ENCODE data around the gene ATP1A4. TPM values are rescaled to one million over a fixed set of nuclear protein-coding genes. Genes with fewer than 3 reads are reported as not detected.

The ATP1A4 gene
- total RNA-seq, 2 experiments from 2014 or later, result not detected

DNA sequence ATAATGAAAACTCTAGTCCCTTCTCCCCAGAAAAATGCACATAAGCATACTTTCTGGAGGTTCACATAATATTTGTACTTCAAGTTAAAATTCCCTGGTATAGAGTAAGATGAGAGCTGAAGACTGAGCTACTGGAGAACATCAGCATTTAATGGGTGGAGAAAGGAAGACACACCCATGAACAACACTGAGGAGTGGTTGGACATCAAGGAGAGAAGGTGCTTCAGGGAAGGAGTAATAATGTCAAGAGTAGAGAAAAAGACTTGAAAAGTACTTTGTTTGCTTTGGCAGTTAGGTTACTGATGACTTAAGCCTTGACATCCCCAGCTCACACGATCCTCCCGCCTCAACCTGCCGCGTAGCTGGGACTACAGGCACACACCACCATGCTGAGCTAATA is 75.6 kb downstream of the ATP1A4 start:
- no peak overlapping the region for H3K4me2 ChIP-seq (ENCODE audit: low read length)
- CTCF ChIA-PET (ENCODE audit: unreplicated experiment), result interaction anchor here (0.8 kb wide), 1 partner anchor 12 kb away, joined by 3 read pairs; no protein-coding TSS in a partner anchor
- H2AFZ ChIP-seq (ENCODE audit: low read length), result no peak overlapping the region
- H3K4me3 ChIP-seq (ENCODE audit: low read depth, low read length, poor library complexity, severe bottlenecking), result no peak overlapping the region
- no peak overlapping the region for H3K27ac ChIP-seq (ENCODE audit: low read depth, low read length, poor library complexity, severe bottlenecking)
- no peaks in the 10 kb centered on the region for H3K79me2 ChIP-seq (ENCODE audit: insufficient read depth, low read depth, low read length)
- H3K36me3 ChIP-seq (ENCODE audit: insufficient read depth, low read length), result peaks cover 99% of the 10 kb centered on the region
- POLR2A ChIA-PET, result interaction anchor here (1.0 to 1.4 kb wide), 2 partner anchors 9 to 14 kb away, joined by 3 to 4 read pairs; no protein-coding TSS in a partner anchor
- TF ChIP-seq EZH2phosphoT487 (IDR thresholded peaks at IDR 0.05; ENCODE audit: borderline replicate concordance, low read depth, low read length), result no peak
- TF ChIP-seq, protein P1, sequence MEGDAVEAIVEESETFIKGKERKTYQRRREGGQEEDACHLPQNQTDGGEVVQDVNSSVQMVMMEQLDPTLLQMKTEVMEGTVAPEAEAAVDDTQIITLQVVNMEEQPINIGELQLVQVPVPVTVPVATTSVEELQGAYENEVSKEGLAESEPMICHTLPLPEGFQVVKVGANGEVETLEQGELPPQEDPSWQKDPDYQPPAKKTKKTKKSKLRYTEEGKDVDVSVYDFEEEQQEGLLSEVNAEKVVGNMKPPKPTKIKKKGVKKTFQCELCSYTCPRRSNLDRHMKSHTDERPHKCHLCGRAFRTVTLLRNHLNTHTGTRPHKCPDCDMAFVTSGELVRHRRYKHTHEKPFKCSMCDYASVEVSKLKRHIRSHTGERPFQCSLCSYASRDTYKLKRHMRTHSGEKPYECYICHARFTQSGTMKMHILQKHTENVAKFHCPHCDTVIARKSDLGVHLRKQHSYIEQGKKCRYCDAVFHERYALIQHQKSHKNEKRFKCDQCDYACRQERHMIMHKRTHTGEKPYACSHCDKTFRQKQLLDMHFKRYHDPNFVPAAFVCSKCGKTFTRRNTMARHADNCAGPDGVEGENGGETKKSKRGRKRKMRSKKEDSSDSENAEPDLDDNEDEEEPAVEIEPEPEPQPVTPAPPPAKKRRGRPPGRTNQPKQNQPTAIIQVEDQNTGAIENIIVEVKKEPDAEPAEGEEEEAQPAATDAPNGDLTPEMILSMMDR (conservative IDR thresholded peaks at IDR 0.05; ENCODE audit: low read length), result no peak
- no peak for DNase-seq (ENCODE audit: low spot score)
- H3K4me1 ChIP-seq (ENCODE audit: insufficient read depth, low read length, poor library complexity, severe bottlenecking), result no peaks in the 10 kb centered on the region
- intact Hi-C loops (cut with micrococcal nuclease; ENCODE audit: unreplicated experiment), result no loop called here
- no TSS peak for BruUV-seq (replicated peaks)
- H4K20me1 ChIP-seq (ENCODE audit: insufficient read depth, low read length), result no peaks in the 10 kb centered on the region
- H3K9me3 ChIP-seq (ENCODE audit: low read length), result no peaks in the 10 kb centered on the region
- no peaks in the 10 kb centered on the region for H3K9me2 ChIP-seq (ENCODE audit: insufficient read depth, low read length)

DNA sequence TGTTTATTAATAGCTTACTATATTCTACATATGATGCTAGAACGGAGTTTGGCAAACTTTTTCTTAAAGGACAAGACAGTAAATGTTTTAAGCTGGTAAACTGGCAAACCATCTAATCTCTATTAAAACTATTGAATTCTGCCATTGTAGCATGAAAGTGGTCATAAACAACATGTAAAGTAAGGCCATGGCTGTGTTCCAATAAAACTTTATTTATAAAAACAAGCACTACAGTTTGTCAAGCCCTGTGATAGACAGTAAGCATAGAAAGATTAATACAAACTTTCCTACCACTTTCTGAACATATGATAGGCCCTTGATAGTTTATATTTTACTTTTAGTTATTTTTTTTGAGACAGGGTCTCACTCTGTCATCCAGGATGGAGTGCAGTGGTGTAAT is 76.2 kb downstream of the ATP1A4 start:
- no peaks in the 10 kb centered on the region for H3K4me1 ChIP-seq (ENCODE audit: insufficient read depth, low read length, poor library complexity, severe bottlenecking)

DNA sequence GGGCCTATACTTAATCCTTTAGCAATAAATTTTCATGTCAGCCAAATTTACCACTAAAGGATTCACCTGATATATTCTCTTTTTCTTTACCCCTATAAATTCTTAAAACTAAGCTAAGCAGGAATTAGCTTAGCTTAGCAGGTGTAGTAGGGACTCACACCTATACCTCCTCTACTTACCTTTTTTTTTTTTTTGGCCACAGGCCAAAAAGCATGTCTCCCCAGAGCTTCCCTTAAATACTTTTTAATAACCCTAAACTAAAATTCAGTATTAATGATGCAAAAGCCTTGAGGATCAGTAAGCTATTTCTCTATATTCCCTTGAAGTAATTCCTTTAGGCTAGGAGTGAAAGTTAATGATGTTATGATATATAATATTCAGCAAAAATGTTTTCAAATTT is 77.0 kb downstream of the ATP1A4 start:
- BruUV-seq (replicated peaks), result no TSS peak
- H3K79me2 ChIP-seq (ENCODE audit: insufficient read depth, low read depth, low read length), result no peaks in the 10 kb centered on the region
- no peak overlapping the region for H3K4me2 ChIP-seq (ENCODE audit: low read length)
- H4K20me1 ChIP-seq (ENCODE audit: insufficient read depth, low read length), result no peaks in the 10 kb centered on the region
- no peak overlapping the region for H3K27ac ChIP-seq (ENCODE audit: low read depth, low read length, poor library complexity, severe bottlenecking)
- ChIA-PET CTCF (ENCODE audit: unreplicated experiment) (no interaction called here), POLR2A (interaction anchor here (0.6 to 2.6 kb wide), 5 partner anchors 8 to 751 kb away, joined by 3 to 7 read pairs (median 3); no protein-coding TSS in a partner anchor)
- no peak for DNase-seq (ENCODE audit: low spot score)
- H3K9me3 ChIP-seq (ENCODE audit: low read length), result no peaks in the 10 kb centered on the region
- H3K4me3 ChIP-seq (ENCODE audit: low read depth, low read length, poor library complexity, severe bottlenecking), result no peak overlapping the region
- TF ChIP-seq, protein P1 (conservative IDR thresholded peaks at IDR 0.05; ENCODE audit: low read length), result no peak
- TF ChIP-seq EZH2phosphoT487 (IDR thresholded peaks at IDR 0.05; ENCODE audit: borderline replicate concordance, low read depth, low read length), result no peak
- H3K4me1 ChIP-seq (ENCODE audit: insufficient read depth, low read length, poor library complexity, severe bottlenecking), result no peaks in the 10 kb centered on the region
- peaks cover 96% of the 10 kb centered on the region for H3K36me3 ChIP-seq (ENCODE audit: insufficient read depth, low read length)
- H3K9me2 ChIP-seq (ENCODE audit: insufficient read depth, low read length), result no peaks in the 10 kb centered on the region
- intact Hi-C loops (cut with micrococcal nuclease; ENCODE audit: unreplicated experiment), result no loop called here
- H2AFZ ChIP-seq (ENCODE audit: low read length), result no peak overlapping the region

More for the DNA sequence above, 76.2 kb downstream of the ATP1A4 start:
- Histone ChIP-seq H3K9me3 (ENCODE audit: low read length) (no peaks in the 10 kb centered on the region), H3K79me2 (ENCODE audit: insufficient read depth, low read depth, low read length) (no peaks in the 10 kb centered on the region), H4K20me1 (ENCODE audit: insufficient read depth, low read length) (no peaks in the 10 kb centered on the region), H2AFZ (ENCODE audit: low read length) (no peak overlapping the region), H3K36me3 (ENCODE audit: insufficient read depth, low read length) (peaks cover 97% of the 10 kb centered on the region), H3K27ac (ENCODE audit: low read depth, low read length, poor library complexity, severe bottlenecking) (no peak overlapping the region), H3K4me2 (ENCODE audit: low read length) (no peak overlapping the region), H3K9me2 (ENCODE audit: insufficient read depth, low read length) (no peaks in the 10 kb centered on the region), H3K4me3 (ENCODE audit: low read depth, low read length, poor library complexity, severe bottlenecking) (no peak overlapping the region)
- BruUV-seq (replicated peaks), result no TSS peak
- no peak for DNase-seq (ENCODE audit: low spot score)
- ChIA-PET CTCF (ENCODE audit: unreplicated experiment) (interaction anchor here (0.8 kb wide), 1 partner anchor 11 kb away, joined by 3 read pairs; no protein-coding TSS in a partner anchor), POLR2A (interaction anchor here (1.0 to 1.4 kb wide), 2 partner anchors 9 to 14 kb away, joined by 3 to 4 read pairs; no protein-coding TSS in a partner anchor)
- TF ChIP-seq EZH2phosphoT487 (IDR thresholded peaks at IDR 0.05; ENCODE audit: borderline replicate concordance, low read depth, low read length), result no peak
- TF ChIP-seq, protein P1 (conservative IDR thresholded peaks at IDR 0.05; ENCODE audit: low read length), result no peak
- intact Hi-C loops (cut with micrococcal nuclease; ENCODE audit: unreplicated experiment), result no loop called here

All from OCI-LY7 (cell line).